ENCODE data around the gene GRIK2. TPM values are rescaled to one million over a fixed set of nuclear protein-coding genes. Genes with fewer than 3 reads are reported as not detected.

The GRIK2 gene
- total RNA-seq, 3 donors from 2014 or later: 1.1 to 3.7 TPM; not detected in 1

GRCh38 chr6:101719521-101719920, 326.0 kb downstream of the GRIK2 start:
- Histone ChIP-seq H3K27ac (no peak overlapping the region), H3K4me1 (no peaks in the 10 kb centered on the region), H3K36me3 (no peaks in the 10 kb centered on the region), H3K9me3 (no peaks in the 10 kb centered on the region), H3K27me3 (no peaks in the 10 kb centered on the region), H3K4me3 (no peak overlapping the region)
- no peak for TF ChIP-seq POLR2A (IDR thresholded peaks at IDR 0.05)
- no peak for TF ChIP-seq POLR2AphosphoS5 (IDR thresholded peaks at IDR 0.05)
- TF ChIP-seq CTCF (IDR thresholded peaks at IDR 0.05): no peak
- intact Hi-C loops (cut with DNase I; ENCODE audit: low total_unique reads): no loop called here
- no peak for DNase-seq (ENCODE audit: low spot score in 2 of 2)

GRCh38 chr6:101722471-101722870, 329.0 kb downstream of the GRIK2 start:
- no peak for DNase-seq (ENCODE audit: low spot score in 2 of 2)
- H3K9me3 ChIP-seq: no peaks in the 10 kb centered on the region
- no peaks in the 10 kb centered on the region for H3K36me3 ChIP-seq
- H3K4me3 ChIP-seq: no peak overlapping the region
- H3K27me3 ChIP-seq: no peaks in the 10 kb centered on the region
- no peak for TF ChIP-seq POLR2AphosphoS5 (IDR thresholded peaks at IDR 0.05)
- no peak for TF ChIP-seq POLR2A (IDR thresholded peaks at IDR 0.05)
- TF ChIP-seq CTCF (IDR thresholded peaks at IDR 0.05): no peak
- H3K27ac ChIP-seq: no peak overlapping the region
- H3K4me1 ChIP-seq: no peaks in the 10 kb centered on the region
- intact Hi-C loops (cut with DNase I; ENCODE audit: low total_unique reads): no loop called here

- Histone ChIP-seq H3K4me3 (no peak overlapping the region), H3K4me1 (no peaks in the 10 kb centered on the region), H3K9me3 (no peaks in the 10 kb centered on the region), H3K27me3 (no peaks in the 10 kb centered on the region), H3K36me3 (no peaks in the 10 kb centered on the region), H3K27ac (no peak overlapping the region)
- DNase-seq (ENCODE audit: low spot score in 2 of 2): no peak
- TF ChIP-seq POLR2A (IDR thresholded peaks at IDR 0.05) (no peak), CTCF (IDR thresholded peaks at IDR 0.05) (no peak), POLR2AphosphoS5 (IDR thresholded peaks at IDR 0.05) (no peak)
- intact Hi-C loops (cut with DNase I; ENCODE audit: low total_unique reads): no loop called here
Observed at GRCh38 chr6:101722991-101723579, 329.6 kb downstream of the GRIK2 start.

GRCh38 chr6:101728388-101728787, 334.9 kb downstream of the GRIK2 start:
- TF ChIP-seq POLR2A (IDR thresholded peaks at IDR 0.05) (no peak), CTCF (IDR thresholded peaks at IDR 0.05) (no peak), POLR2AphosphoS5 (IDR thresholded peaks at IDR 0.05) (no peak)
- H3K4me3 ChIP-seq: no peak overlapping the region
- H3K9me3 ChIP-seq: no peaks in the 10 kb centered on the region
- no peak overlapping the region for H3K27ac ChIP-seq
- no peaks in the 10 kb centered on the region for H3K4me1 ChIP-seq
- DNase-seq (ENCODE audit: low spot score in 2 of 2): no peak
- no peaks in the 10 kb centered on the region for H3K27me3 ChIP-seq
- H3K36me3 ChIP-seq: no peaks in the 10 kb centered on the region
- intact Hi-C loops (cut with DNase I; ENCODE audit: low total_unique reads): no loop called here

GRCh38 chr6:101728956-101729355, 335.4 kb downstream of the GRIK2 start:
- Histone ChIP-seq H3K27me3 (no peaks in the 10 kb centered on the region), H3K4me3 (no peak overlapping the region), H3K4me1 (no peaks in the 10 kb centered on the region), H3K27ac (no peak overlapping the region), H3K9me3 (no peaks in the 10 kb centered on the region), H3K36me3 (no peaks in the 10 kb centered on the region)
- intact Hi-C loops (cut with DNase I; ENCODE audit: low total_unique reads): no loop called here
- TF ChIP-seq POLR2AphosphoS5 (IDR thresholded peaks at IDR 0.05) (no peak), CTCF (IDR thresholded peaks at IDR 0.05) (no peak), POLR2A (IDR thresholded peaks at IDR 0.05) (no peak)
- DNase-seq (ENCODE audit: low spot score in 2 of 2): no peak
